ENCODE results near the gene CCDC170.

Gene CCDC170

GRCh38 chr6:151493161-151493803, 535 bp upstream of the CCDC170 start:
- H3K79me1 ChIP-seq (replicated peaks; ENCODE audit: low read length, poor library complexity, severe bottlenecking): no peaks in the 10 kb centered on the region
- H4K91ac ChIP-seq (ENCODE audit: low read length): no peak overlapping the region
- peak overlapping the region in 1 of 2 experiments; percentile 12 for H3K4ac ChIP-seq (ENCODE audit: low read depth in 1 of 2, low read length in 2 of 2)
- H3K9ac ChIP-seq (ENCODE audit: low read length): peak overlapping the region; percentile 92
- peak overlapping the region in 1 of 2 experiments; percentile 85 for H3K14ac ChIP-seq (ENCODE audit: low read length in 2 of 2)
- H3K36me3 ChIP-seq (ENCODE audit: control insufficient read depth in 1 of 2, insufficient read depth in 2 of 2, low read depth in 1 of 2, low read length in 2 of 2): no peaks in the 10 kb centered on the region
- no peak overlapping the region for H2BK15ac ChIP-seq (ENCODE audit: low read depth, poor library complexity, severe bottlenecking)
- WGBS: 54% methylated on average over 16 of the region's 16 CpGs
- DNase-seq: peak; percentile 5
- no peaks in the 10 kb centered on the region for H3K27me3 ChIP-seq (ENCODE audit: control insufficient read depth in 1 of 2, insufficient read depth in 1 of 2, low read length in 2 of 2)
- H2BK120ac ChIP-seq (ENCODE audit: low read depth, low read length): no peak overlapping the region
- peak overlapping the region in 1 of 2 experiments; percentile 77 for H3K18ac ChIP-seq (ENCODE audit: low read depth in 1 of 2, low read length in 2 of 2)
- H3K23ac ChIP-seq (ENCODE audit: low read length in 2 of 2): peak overlapping the region in 1 of 2 experiments; percentile 72
- peaks cover 11% of the 10 kb centered on the region for H3K4me1 ChIP-seq (ENCODE audit: control insufficient read depth, insufficient read depth, low read depth, low read length)
- peak overlapping the region; percentile 74 to 82 for H3K4me3 ChIP-seq (ENCODE audit: insufficient read depth in 1 of 2, low read depth in 1 of 2, low read length in 2 of 2)
- peak overlapping the region; percentile 90 for H3K4me2 ChIP-seq (ENCODE audit: low read length, poor library complexity, severe bottlenecking)
- H4K8ac ChIP-seq (ENCODE audit: low read length): no peak overlapping the region
- no peak overlapping the region for H3K27ac ChIP-seq (ENCODE audit: low read length, poor library complexity, severe bottlenecking)
- H2AFZ ChIP-seq (ENCODE audit: low read depth, low read length): peak overlapping the region; percentile 43
- no peak overlapping the region for H2AK5ac ChIP-seq (ENCODE audit: low read length, severe bottlenecking)
- no peak overlapping the region for H2BK12ac ChIP-seq (ENCODE audit: low read length in 2 of 2)
- no peak overlapping the region for H2BK5ac ChIP-seq (ENCODE audit: low read depth, low read length, poor library complexity, severe bottlenecking)
- H3K9me3 ChIP-seq (ENCODE audit: control insufficient read depth, low read length): no peaks in the 10 kb centered on the region

DNA sequence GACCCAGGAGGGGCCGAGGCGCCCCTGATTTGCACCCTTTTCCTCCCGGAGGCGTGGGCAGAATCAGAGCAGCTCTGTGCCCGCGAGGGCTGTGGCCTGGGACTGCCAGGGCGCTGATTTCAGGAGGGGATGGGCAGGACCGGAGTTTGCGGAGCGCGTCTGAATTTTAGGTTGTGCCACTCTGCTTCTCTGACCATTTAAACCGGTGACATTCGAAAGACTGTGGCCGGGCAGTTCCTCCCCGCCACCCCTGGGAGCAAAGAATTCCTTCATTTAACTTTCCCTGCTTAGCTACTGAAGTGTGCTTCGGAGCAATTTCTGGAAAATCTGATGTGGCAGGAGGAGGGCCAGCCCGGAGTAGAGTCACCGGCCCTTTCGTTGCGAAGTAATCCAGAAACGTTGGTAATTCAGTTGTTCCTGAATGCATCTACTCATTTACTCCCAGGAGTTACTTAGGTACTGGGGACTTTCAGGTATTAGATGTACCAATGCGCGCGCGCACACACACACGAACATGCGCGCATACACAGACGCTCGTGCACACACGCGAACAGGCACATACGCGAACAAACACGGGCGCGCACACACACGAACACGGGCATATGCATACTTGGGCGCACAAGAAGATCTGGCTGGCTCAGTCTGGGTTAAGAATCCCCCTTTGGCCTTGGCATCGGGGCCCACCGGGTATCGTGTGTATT, 568 bp downstream of the CCDC170 start:
- Histone ChIP-seq H3K4ac (ENCODE audit: low read depth in 1 of 2, low read length in 2 of 2) (peak overlapping the region in 1 of 2 experiments; percentile 17), H4K8ac (ENCODE audit: low read length) (peak overlapping the region; percentile 60), H3K79me1 (replicated peaks; ENCODE audit: low read length, poor library complexity, severe bottlenecking) (no peaks in the 10 kb centered on the region), H3K4me2 (ENCODE audit: low read length, poor library complexity, severe bottlenecking) (peak overlapping the region; percentile 90), H3K27ac (ENCODE audit: low read length, poor library complexity, severe bottlenecking) (no peak overlapping the region), H2BK5ac (ENCODE audit: low read depth, low read length, poor library complexity, severe bottlenecking) (no peak overlapping the region), H2BK12ac (ENCODE audit: low read length in 2 of 2) (peak overlapping the region in 1 of 2 experiments; percentile 33), H3K4me3 (ENCODE audit: insufficient read depth in 1 of 2, low read depth in 1 of 2, low read length in 2 of 2) (peak overlapping the region; percentile 74 to 82), H3K4me1 (ENCODE audit: control insufficient read depth, insufficient read depth, low read depth, low read length) (peaks cover 11% of the 10 kb centered on the region), H3K9me3 (ENCODE audit: control insufficient read depth, low read length) (no peaks in the 10 kb centered on the region), H3K36me3 (ENCODE audit: control insufficient read depth in 1 of 2, insufficient read depth in 2 of 2, low read depth in 1 of 2, low read length in 2 of 2) (no peaks in the 10 kb centered on the region), H3K27me3 (ENCODE audit: control insufficient read depth in 1 of 2, insufficient read depth in 1 of 2, low read length in 2 of 2) (no peaks in the 10 kb centered on the region), H2BK15ac (ENCODE audit: low read depth, poor library complexity, severe bottlenecking) (peak overlapping the region; percentile 90), H3K14ac (ENCODE audit: low read length in 2 of 2) (no peak overlapping the region), H4K91ac (ENCODE audit: low read length) (peak overlapping the region; percentile 68), H3K18ac (ENCODE audit: low read depth in 1 of 2, low read length in 2 of 2) (peak overlapping the region; percentile 43 to 72), H2AFZ (ENCODE audit: low read depth, low read length) (peak overlapping the region; percentile 43), H3K23ac (ENCODE audit: low read length in 2 of 2) (no peak overlapping the region), H2AK5ac (ENCODE audit: low read length, severe bottlenecking) (no peak overlapping the region), H2BK120ac (ENCODE audit: low read depth, low read length) (no peak overlapping the region), H3K9ac (ENCODE audit: low read length) (peak overlapping the region; percentile 92)
- peak; percentile 70 for DNase-seq
- WGBS: 7% methylated on average over 42 of the region's 43 CpGs

- H2BK12ac ChIP-seq (ENCODE audit: low read length in 2 of 2): no peak overlapping the region
Measured at GRCh38 chr6:151494936-151495320, 1.1 kb downstream of the CCDC170 start.

DNA sequence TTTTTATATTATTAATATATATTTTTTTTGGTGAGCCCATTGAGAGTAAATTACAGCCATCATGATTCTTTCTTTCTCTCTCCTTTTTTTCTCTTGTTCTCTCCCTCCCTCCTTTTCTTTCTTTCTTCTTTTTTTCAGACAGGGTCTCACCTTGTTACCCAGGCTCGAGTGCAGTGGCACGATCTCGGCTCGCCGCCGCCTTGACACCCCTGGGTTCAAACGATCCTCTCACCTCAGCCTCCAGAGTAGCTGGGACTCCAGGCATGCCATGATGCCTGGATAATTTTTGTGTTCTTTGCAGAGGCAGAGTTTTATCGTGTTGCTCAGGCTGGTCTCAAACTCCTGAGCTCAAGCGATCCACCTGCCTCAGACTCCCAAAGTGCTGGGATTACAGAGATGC, 1.6 kb downstream of the CCDC170 start:
- H3K27ac ChIP-seq (ENCODE audit: low read length, poor library complexity, severe bottlenecking): no peak overlapping the region
- WGBS: 90% methylated on average over 9 of the region's 9 CpGs
- H2BK12ac ChIP-seq (ENCODE audit: low read length in 2 of 2): no peak overlapping the region
- DNase-seq: no peak
- H2AFZ ChIP-seq (ENCODE audit: low read depth, low read length): no peak overlapping the region
- no peak overlapping the region for H3K14ac ChIP-seq (ENCODE audit: low read length in 2 of 2)
- no peaks in the 10 kb centered on the region for H3K27me3 ChIP-seq (ENCODE audit: control insufficient read depth in 1 of 2, insufficient read depth in 1 of 2, low read length in 2 of 2)
- H3K9me3 ChIP-seq (ENCODE audit: control insufficient read depth, low read length): no peaks in the 10 kb centered on the region
- H2BK5ac ChIP-seq (ENCODE audit: low read depth, low read length, poor library complexity, severe bottlenecking): no peak overlapping the region
- H4K8ac ChIP-seq (ENCODE audit: low read length): no peak overlapping the region
- H2BK15ac ChIP-seq (ENCODE audit: low read depth, poor library complexity, severe bottlenecking): no peak overlapping the region
- H2BK120ac ChIP-seq (ENCODE audit: low read depth, low read length): no peak overlapping the region
- H3K36me3 ChIP-seq (ENCODE audit: control insufficient read depth in 1 of 2, insufficient read depth in 2 of 2, low read depth in 1 of 2, low read length in 2 of 2): no peaks in the 10 kb centered on the region
- no peak overlapping the region for H3K23ac ChIP-seq (ENCODE audit: low read length in 2 of 2)
- no peak overlapping the region for H3K9ac ChIP-seq (ENCODE audit: low read length)
- no peak overlapping the region for H2AK5ac ChIP-seq (ENCODE audit: low read length, severe bottlenecking)
- peaks cover 11% of the 10 kb centered on the region for H3K4me1 ChIP-seq (ENCODE audit: control insufficient read depth, insufficient read depth, low read depth, low read length)
- no peak overlapping the region for H3K4ac ChIP-seq (ENCODE audit: low read depth in 1 of 2, low read length in 2 of 2)
- H3K4me2 ChIP-seq (ENCODE audit: low read length, poor library complexity, severe bottlenecking): no peak overlapping the region
- no peak overlapping the region for H4K91ac ChIP-seq (ENCODE audit: low read length)
- no peak overlapping the region for H3K4me3 ChIP-seq (ENCODE audit: insufficient read depth in 1 of 2, low read depth in 1 of 2, low read length in 2 of 2)
- no peak overlapping the region for H3K18ac ChIP-seq (ENCODE audit: low read depth in 1 of 2, low read length in 2 of 2)
- no peaks in the 10 kb centered on the region for H3K79me1 ChIP-seq (replicated peaks; ENCODE audit: low read length, poor library complexity, severe bottlenecking)

More at GRCh38 chr6:151494936-151495320, 1.1 kb downstream of the CCDC170 start:
- Histone ChIP-seq H3K4ac (ENCODE audit: low read depth in 1 of 2, low read length in 2 of 2) (no peak overlapping the region), H3K36me3 (ENCODE audit: control insufficient read depth in 1 of 2, insufficient read depth in 2 of 2, low read depth in 1 of 2, low read length in 2 of 2) (no peaks in the 10 kb centered on the region), H3K79me1 (replicated peaks; ENCODE audit: low read length, poor library complexity, severe bottlenecking) (no peaks in the 10 kb centered on the region), H4K91ac (ENCODE audit: low read length) (peak overlapping the region; percentile 68), H3K9ac (ENCODE audit: low read length) (peak overlapping the region; percentile 92), H3K27me3 (ENCODE audit: control insufficient read depth in 1 of 2, insufficient read depth in 1 of 2, low read length in 2 of 2) (no peaks in the 10 kb centered on the region), H2AK5ac (ENCODE audit: low read length, severe bottlenecking) (no peak overlapping the region), H2AFZ (ENCODE audit: low read depth, low read length) (peak overlapping the region; percentile 43), H2BK5ac (ENCODE audit: low read depth, low read length, poor library complexity, severe bottlenecking) (no peak overlapping the region), H4K8ac (ENCODE audit: low read length) (no peak overlapping the region), H3K23ac (ENCODE audit: low read length in 2 of 2) (no peak overlapping the region), H3K18ac (ENCODE audit: low read depth in 1 of 2, low read length in 2 of 2) (no peak overlapping the region), H2BK120ac (ENCODE audit: low read depth, low read length) (no peak overlapping the region), H2BK15ac (ENCODE audit: low read depth, poor library complexity, severe bottlenecking) (no peak overlapping the region), H3K9me3 (ENCODE audit: control insufficient read depth, low read length) (no peaks in the 10 kb centered on the region), H3K14ac (ENCODE audit: low read length in 2 of 2) (no peak overlapping the region), H3K4me2 (ENCODE audit: low read length, poor library complexity, severe bottlenecking) (peak overlapping the region; percentile 90), H3K27ac (ENCODE audit: low read length, poor library complexity, severe bottlenecking) (no peak overlapping the region), H3K4me1 (ENCODE audit: control insufficient read depth, insufficient read depth, low read depth, low read length) (peaks cover 11% of the 10 kb centered on the region), H3K4me3 (ENCODE audit: insufficient read depth in 1 of 2, low read depth in 1 of 2, low read length in 2 of 2) (peak overlapping the region; percentile 74 to 82)
- 48% methylated on average over 2 of the region's 4 CpGs for WGBS
- no peak for DNase-seq

Measured in mesenchymal stem cell (in vitro differentiated cells and primary cell).